ENCODE results near the gene ANTXR1.

Gene ANTXR1

DNA sequence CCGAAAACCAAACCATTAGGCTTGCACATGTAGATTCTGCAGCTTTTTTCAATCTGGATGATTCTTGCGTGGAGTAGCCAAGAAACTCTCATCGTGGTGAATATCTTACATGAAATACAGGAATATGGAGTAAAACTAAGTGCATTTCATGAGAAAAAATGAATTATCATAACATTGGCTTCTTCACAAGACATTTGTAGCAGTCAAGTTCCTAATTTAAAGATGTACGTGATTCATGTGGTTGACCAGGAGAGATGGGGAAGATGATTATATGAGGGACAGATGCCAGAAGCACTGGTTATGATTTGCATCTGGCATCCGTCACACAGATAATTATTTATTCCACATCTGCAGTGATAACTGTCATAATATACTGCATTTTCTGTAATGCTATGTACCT lies 90.4 kb downstream of the ANTXR1 start:
- no peaks in the 10 kb centered on the region for H3K4me1 ChIP-seq (ENCODE audit: control insufficient read depth, insufficient read depth, low read depth, low read length)
- no peak overlapping the region for H4K91ac ChIP-seq (ENCODE audit: low read length)
- no peak overlapping the region for H4K8ac ChIP-seq (ENCODE audit: low read length)
- no peak overlapping the region for H3K23ac ChIP-seq (ENCODE audit: low read length in 2 of 2)
- no peak overlapping the region for H3K4me3 ChIP-seq (ENCODE audit: insufficient read depth in 1 of 2, low read depth in 1 of 2, low read length in 2 of 2)
- H2BK120ac ChIP-seq (ENCODE audit: low read depth, low read length): no peak overlapping the region
- DNase-seq: no peak
- H3K27ac ChIP-seq (ENCODE audit: low read length, poor library complexity, severe bottlenecking): no peak overlapping the region
- H3K4ac ChIP-seq (ENCODE audit: low read depth in 1 of 2, low read length in 2 of 2): no peak overlapping the region
- peaks cover 13 to 44% of the 10 kb centered on the region in 2 experiments for H3K36me3 ChIP-seq (ENCODE audit: control insufficient read depth in 1 of 2, insufficient read depth in 2 of 2, low read depth in 1 of 2, low read length in 2 of 2)
- H3K9me3 ChIP-seq (ENCODE audit: control insufficient read depth, low read length): no peaks in the 10 kb centered on the region
- no peak overlapping the region for H3K14ac ChIP-seq (ENCODE audit: low read length in 2 of 2)
- H2AFZ ChIP-seq (ENCODE audit: low read depth, low read length): no peak overlapping the region
- H2BK5ac ChIP-seq (ENCODE audit: low read depth, low read length, poor library complexity, severe bottlenecking): no peak overlapping the region
- no peak overlapping the region for H2BK12ac ChIP-seq (ENCODE audit: low read length in 2 of 2)
- no peak overlapping the region for H3K18ac ChIP-seq (ENCODE audit: low read depth in 1 of 2, low read length in 2 of 2)
- no peaks in the 10 kb centered on the region for H3K79me1 ChIP-seq (replicated peaks; ENCODE audit: low read length, poor library complexity, severe bottlenecking)
- H3K4me2 ChIP-seq (ENCODE audit: low read length, poor library complexity, severe bottlenecking): no peak overlapping the region
- 97% methylated on average over 4 of the region's 5 CpGs for WGBS
- H2BK15ac ChIP-seq (ENCODE audit: low read depth, poor library complexity, severe bottlenecking): no peak overlapping the region
- H2AK5ac ChIP-seq (ENCODE audit: low read length, severe bottlenecking): no peak overlapping the region
- no peak overlapping the region for H3K9ac ChIP-seq (ENCODE audit: low read length)
- H3K27me3 ChIP-seq (ENCODE audit: control insufficient read depth in 1 of 2, insufficient read depth in 1 of 2, low read length in 2 of 2): no peaks in the 10 kb centered on the region

GRCh38 chr2:69104261-69104660 lies 91.3 kb downstream of the ANTXR1 start:
- Histone ChIP-seq H3K4me2 (ENCODE audit: low read length, poor library complexity, severe bottlenecking) (no peak overlapping the region), H3K27me3 (ENCODE audit: control insufficient read depth in 1 of 2, insufficient read depth in 1 of 2, low read length in 2 of 2) (no peaks in the 10 kb centered on the region), H2BK12ac (ENCODE audit: low read length in 2 of 2) (no peak overlapping the region), H2AK5ac (ENCODE audit: low read length, severe bottlenecking) (no peak overlapping the region), H2BK120ac (ENCODE audit: low read depth, low read length) (no peak overlapping the region), H3K27ac (ENCODE audit: low read length, poor library complexity, severe bottlenecking) (no peak overlapping the region), H3K4ac (ENCODE audit: low read depth in 1 of 2, low read length in 2 of 2) (no peak overlapping the region), H3K79me1 (replicated peaks; ENCODE audit: low read length, poor library complexity, severe bottlenecking) (no peaks in the 10 kb centered on the region), H4K8ac (ENCODE audit: low read length) (no peak overlapping the region), H3K9ac (ENCODE audit: low read length) (no peak overlapping the region), H3K14ac (ENCODE audit: low read length in 2 of 2) (no peak overlapping the region), H3K18ac (ENCODE audit: low read depth in 1 of 2, low read length in 2 of 2) (no peak overlapping the region), H3K36me3 (ENCODE audit: control insufficient read depth in 1 of 2, insufficient read depth in 2 of 2, low read depth in 1 of 2, low read length in 2 of 2) (peaks cover 13 to 48% of the 10 kb centered on the region in 2 experiments), H3K4me3 (ENCODE audit: insufficient read depth in 1 of 2, low read depth in 1 of 2, low read length in 2 of 2) (no peak overlapping the region), H3K9me3 (ENCODE audit: control insufficient read depth, low read length) (no peaks in the 10 kb centered on the region), H3K4me1 (ENCODE audit: control insufficient read depth, insufficient read depth, low read depth, low read length) (no peaks in the 10 kb centered on the region), H3K23ac (ENCODE audit: low read length in 2 of 2) (no peak overlapping the region), H4K91ac (ENCODE audit: low read length) (no peak overlapping the region), H2BK5ac (ENCODE audit: low read depth, low read length, poor library complexity, severe bottlenecking) (no peak overlapping the region), H2BK15ac (ENCODE audit: low read depth, poor library complexity, severe bottlenecking) (no peak overlapping the region), H2AFZ (ENCODE audit: low read depth, low read length) (no peak overlapping the region)
- DNase-seq: no peak
- 95% methylated on average over 3 of the region's 3 CpGs for WGBS

DNA sequence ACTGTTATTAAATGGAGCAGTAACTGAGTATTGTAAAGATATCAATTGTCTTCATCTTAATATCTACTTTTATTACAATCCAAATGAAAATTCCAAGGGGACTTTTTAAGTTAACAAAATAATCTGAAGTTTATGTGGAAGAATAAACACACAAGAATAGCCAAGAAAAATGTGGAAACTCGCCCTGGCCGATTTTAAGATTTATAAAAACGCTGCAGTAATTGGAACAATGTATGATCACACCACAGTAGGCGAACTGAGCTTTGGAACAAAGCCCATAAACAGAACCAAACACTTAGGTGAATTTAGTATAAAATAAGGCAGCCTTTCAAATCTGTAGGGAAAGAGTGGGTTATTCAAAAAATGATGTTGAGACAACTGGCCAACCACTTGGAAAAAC lies 96.3 kb downstream of the ANTXR1 start:
- no peak overlapping the region for H2AFZ ChIP-seq (ENCODE audit: low read depth, low read length)
- H3K4me2 ChIP-seq (ENCODE audit: low read length, poor library complexity, severe bottlenecking): no peak overlapping the region
- no peak overlapping the region for H3K14ac ChIP-seq (ENCODE audit: low read length in 2 of 2)
- H3K9ac ChIP-seq (ENCODE audit: low read length): no peak overlapping the region
- H3K27ac ChIP-seq (ENCODE audit: low read length, poor library complexity, severe bottlenecking): no peak overlapping the region
- no peak overlapping the region for H4K91ac ChIP-seq (ENCODE audit: low read length)
- no peak overlapping the region for H2BK5ac ChIP-seq (ENCODE audit: low read depth, low read length, poor library complexity, severe bottlenecking)
- H3K79me1 ChIP-seq (replicated peaks; ENCODE audit: low read length, poor library complexity, severe bottlenecking): no peaks in the 10 kb centered on the region
- peaks cover 8 to 40% of the 10 kb centered on the region in 2 experiments for H3K36me3 ChIP-seq (ENCODE audit: control insufficient read depth in 1 of 2, insufficient read depth in 2 of 2, low read depth in 1 of 2, low read length in 2 of 2)
- no peaks in the 10 kb centered on the region for H3K9me3 ChIP-seq (ENCODE audit: control insufficient read depth, low read length)
- H2BK12ac ChIP-seq (ENCODE audit: low read length in 2 of 2): no peak overlapping the region
- no peak overlapping the region for H3K4me3 ChIP-seq (ENCODE audit: insufficient read depth in 1 of 2, low read depth in 1 of 2, low read length in 2 of 2)
- no peak overlapping the region for H2AK5ac ChIP-seq (ENCODE audit: low read length, severe bottlenecking)
- H3K4me1 ChIP-seq (ENCODE audit: control insufficient read depth, insufficient read depth, low read depth, low read length): peaks cover 4% of the 10 kb centered on the region
- no peak overlapping the region for H2BK15ac ChIP-seq (ENCODE audit: low read depth, poor library complexity, severe bottlenecking)
- DNase-seq: no peak
- H3K18ac ChIP-seq (ENCODE audit: low read depth in 1 of 2, low read length in 2 of 2): no peak overlapping the region
- 96% methylated on average over 3 of the region's 4 CpGs for WGBS
- H3K27me3 ChIP-seq (ENCODE audit: control insufficient read depth in 1 of 2, insufficient read depth in 1 of 2, low read length in 2 of 2): no peaks in the 10 kb centered on the region
- no peak overlapping the region for H4K8ac ChIP-seq (ENCODE audit: low read length)
- no peak overlapping the region for H2BK120ac ChIP-seq (ENCODE audit: low read depth, low read length)
- no peak overlapping the region for H3K4ac ChIP-seq (ENCODE audit: low read depth in 1 of 2, low read length in 2 of 2)
- H3K23ac ChIP-seq (ENCODE audit: low read length in 2 of 2): no peak overlapping the region

DNA sequence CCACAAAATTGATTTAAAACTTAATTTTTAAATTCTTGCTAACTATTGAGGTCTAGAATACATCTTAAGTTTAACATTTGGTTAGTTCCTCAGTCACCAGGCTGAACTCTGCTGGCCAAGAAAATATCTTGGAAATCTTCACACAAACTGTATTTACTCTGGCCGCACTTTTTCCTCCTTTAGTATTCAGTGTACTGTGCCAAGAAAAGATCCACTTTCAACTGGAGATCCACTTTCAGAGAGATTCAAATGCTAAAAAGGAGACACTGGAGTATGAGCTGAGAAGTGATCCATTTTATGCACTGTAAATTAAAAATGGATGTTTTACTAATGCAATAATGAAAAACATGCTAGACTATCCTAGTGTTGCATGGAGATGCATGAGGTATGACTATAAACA lies 98.1 kb downstream of the ANTXR1 start:
- Histone ChIP-seq H3K23ac (ENCODE audit: low read length in 2 of 2) (no peak overlapping the region), H2AFZ (ENCODE audit: low read depth, low read length) (no peak overlapping the region)

More for the DNA sequence above, 98.1 kb downstream of the ANTXR1 start:
- H3K4ac ChIP-seq (ENCODE audit: low read depth in 1 of 2, low read length in 2 of 2): no peak overlapping the region
- H2BK15ac ChIP-seq (ENCODE audit: low read depth, poor library complexity, severe bottlenecking): no peak overlapping the region
- WGBS: 100% methylated on average over 1 of the region's 1 CpG
- H3K4me3 ChIP-seq (ENCODE audit: insufficient read depth in 1 of 2, low read depth in 1 of 2, low read length in 2 of 2): no peak overlapping the region
- no peaks in the 10 kb centered on the region for H3K27me3 ChIP-seq (ENCODE audit: control insufficient read depth in 1 of 2, insufficient read depth in 1 of 2, low read length in 2 of 2)
- no peak overlapping the region for H2BK12ac ChIP-seq (ENCODE audit: low read length in 2 of 2)
- H3K9me3 ChIP-seq (ENCODE audit: control insufficient read depth, low read length): no peaks in the 10 kb centered on the region
- no peak overlapping the region for H4K91ac ChIP-seq (ENCODE audit: low read length)
- H3K14ac ChIP-seq (ENCODE audit: low read length in 2 of 2): no peak overlapping the region
- no peak overlapping the region for H2BK5ac ChIP-seq (ENCODE audit: low read depth, low read length, poor library complexity, severe bottlenecking)
- no peak overlapping the region for H3K4me2 ChIP-seq (ENCODE audit: low read length, poor library complexity, severe bottlenecking)
- no peak for DNase-seq
- H2AK5ac ChIP-seq (ENCODE audit: low read length, severe bottlenecking): no peak overlapping the region
- no peak overlapping the region for H4K8ac ChIP-seq (ENCODE audit: low read length)
- no peaks in the 10 kb centered on the region for H3K79me1 ChIP-seq (replicated peaks; ENCODE audit: low read length, poor library complexity, severe bottlenecking)
- peaks cover 4 to 22% of the 10 kb centered on the region in 2 experiments for H3K36me3 ChIP-seq (ENCODE audit: control insufficient read depth in 1 of 2, insufficient read depth in 2 of 2, low read depth in 1 of 2, low read length in 2 of 2)
- no peak overlapping the region for H3K9ac ChIP-seq (ENCODE audit: low read length)
- H3K4me1 ChIP-seq (ENCODE audit: control insufficient read depth, insufficient read depth, low read depth, low read length): peaks cover 4% of the 10 kb centered on the region
- H3K18ac ChIP-seq (ENCODE audit: low read depth in 1 of 2, low read length in 2 of 2): no peak overlapping the region
- H2BK120ac ChIP-seq (ENCODE audit: low read depth, low read length): no peak overlapping the region
- no peak overlapping the region for H3K27ac ChIP-seq (ENCODE audit: low read length, poor library complexity, severe bottlenecking)
